OCI-M2 (cell line): ENCODE results near the gene FBXL17.

Source experiments
- DNase-seq: peaks from one replicate; lab custom pipeline; 2025; ENCODE audit not compliant: unreplicated experiment; lab: John Stamatoyannopoulos, UW

Gene FBXL17

GRCh38 chr5:108102463-108102862 is 279.4 kb downstream of the FBXL17 start:
- no peak for DNase-seq

- no peak for DNase-seq
Measured at GRCh38 chr5:108101821-108102220, 280.1 kb downstream of the FBXL17 start.

GRCh38 chr5:108101130-108101529 is 280.8 kb downstream of the FBXL17 start:
- no peak for DNase-seq

GRCh38 chr5:108094800-108095199 is 287.1 kb downstream of the FBXL17 start:
- no peak for DNase-seq

GRCh38 chr5:108093186-108093585 is 288.7 kb downstream of the FBXL17 start:
- no peak for DNase-seq

GRCh38 chr5:108090946-108091345 is 291.0 kb downstream of the FBXL17 start:
- DNase-seq, result no peak

- DNase-seq, result no peak
Measured at GRCh38 chr5:108084105-108084504, 297.8 kb downstream of the FBXL17 start.

- no peak for DNase-seq
Measured at GRCh38 chr5:108083232-108083631, 298.7 kb downstream of the FBXL17 start.

GRCh38 chr5:108081707-108082106 is 300.2 kb downstream of the FBXL17 start:
- DNase-seq, result no peak

GRCh38 chr5:108079753-108080152 is 302.1 kb downstream of the FBXL17 start:
- DNase-seq, result no peak

- no peak for DNase-seq
Measured at GRCh38 chr5:108078882-108079281, 303.0 kb downstream of the FBXL17 start.

GRCh38 chr5:108078345-108078744 is 303.6 kb downstream of the FBXL17 start:
- DNase-seq, result no peak

GRCh38 chr5:108074626-108075025 is 307.3 kb downstream of the FBXL17 start:
- DNase-seq, result no peak

- DNase-seq, result no peak
Measured at GRCh38 chr5:108064302-108064701, 317.6 kb downstream of the FBXL17 start.

- no peak for DNase-seq
Measured at GRCh38 chr5:108061941-108062340, 320.0 kb downstream of the FBXL17 start.

GRCh38 chr5:108060340-108060739 is 321.6 kb downstream of the FBXL17 start:
- no peak for DNase-seq

GRCh38 chr5:108059334-108059733 is 322.6 kb downstream of the FBXL17 start:
- DNase-seq, result no peak

- no peak for DNase-seq
Measured at GRCh38 chr5:108054349-108054748, 327.5 kb downstream of the FBXL17 start.

GRCh38 chr5:108046955-108047670 is 334.8 kb downstream of the FBXL17 start:
- no peak for DNase-seq

GRCh38 chr5:108036482-108036881 is 345.4 kb downstream of the FBXL17 start:
- DNase-seq, result no peak

GRCh38 chr5:108028883-108029282 is 353.0 kb downstream of the FBXL17 start:
- no peak for DNase-seq

GRCh38 chr5:108028412-108028811 is 353.5 kb downstream of the FBXL17 start:
- DNase-seq, result no peak

GRCh38 chr5:108025957-108026356 is 355.9 kb downstream of the FBXL17 start:
- no peak for DNase-seq
